Measurements from ENCODE around the gene SLC45A1. TPM values are rescaled to one million over a fixed set of nuclear protein-coding genes. Genes with fewer than 3 reads are reported as not detected.

Gene SLC45A1
- total RNA-seq, 2 donors from 2014 or later: 1.0 to 3.0 TPM

DNA sequence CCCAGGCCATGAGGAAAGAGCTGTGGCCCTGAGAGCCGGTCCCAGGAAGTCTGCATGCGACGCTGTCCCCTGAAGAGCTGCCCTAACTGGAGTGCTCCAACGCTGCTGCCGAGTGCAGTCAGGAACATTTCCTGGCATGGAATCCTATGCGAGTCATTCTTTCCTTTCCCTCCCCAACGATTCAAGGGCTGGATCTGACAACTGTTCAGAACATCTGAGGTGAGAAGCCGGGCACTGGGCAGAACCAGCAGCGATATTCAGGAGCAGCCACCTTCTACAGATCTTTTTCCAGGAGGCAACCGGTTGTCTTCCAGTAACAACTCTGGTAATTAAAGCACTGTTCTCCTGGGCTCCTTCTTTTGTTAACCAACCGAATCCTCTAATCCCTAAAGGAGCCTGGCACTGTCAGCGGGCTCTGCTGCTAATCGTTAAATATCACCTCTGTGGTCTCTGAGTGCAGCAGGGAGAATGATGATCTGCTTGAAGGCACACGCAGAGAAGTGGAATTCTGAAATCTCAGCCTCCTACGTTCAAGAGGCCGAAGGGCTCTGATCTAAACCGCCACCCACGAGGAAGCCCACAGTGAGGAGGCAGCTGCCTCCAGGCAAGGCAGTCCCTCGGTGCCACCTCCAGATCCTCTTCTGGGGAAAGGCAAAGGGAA lies 55.8 kb downstream of the SLC45A1 start:
- no peaks in the 10 kb centered on the region for H3K27me3 ChIP-seq
- no peak for TF ChIP-seq CTCF (IDR thresholded peaks at IDR 0.05)
- peak overlapping the region in 1 of 2 donors; percentile 21 for H3K4me3 ChIP-seq
- H3K4me1 ChIP-seq: peaks cover 0 to 90% of the 10 kb centered on the region in 2 donors
- peak; percentile 90 for DNase-seq (ENCODE audit: low spot score)
- no peaks in the 10 kb centered on the region for H3K9me3 ChIP-seq
- H3K27ac ChIP-seq: peak overlapping the region; percentile 90 to 98
- H3K36me3 ChIP-seq: peaks cover 8% of the 10 kb centered on the region

DNA sequence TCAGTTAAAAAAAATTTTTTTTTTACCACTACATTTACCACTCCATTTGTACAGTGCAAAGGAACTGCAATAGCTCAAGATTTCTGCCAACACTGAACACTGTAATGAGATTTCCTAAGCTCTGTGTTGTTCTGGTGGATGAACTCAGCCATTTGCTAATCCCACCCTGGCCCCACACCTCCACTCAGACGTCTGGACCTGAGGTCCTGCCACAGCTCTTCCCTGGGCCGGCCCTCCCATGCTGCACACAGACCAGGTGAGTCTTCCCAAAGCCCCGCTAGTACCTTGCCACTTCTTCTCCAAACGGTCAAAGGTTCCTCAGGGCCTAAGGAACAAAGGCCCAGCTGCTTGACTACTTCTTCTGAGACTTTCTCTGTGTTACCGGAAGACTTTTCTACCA lies 56.4 kb downstream of the SLC45A1 start:
- Histone ChIP-seq H3K9me3 (no peaks in the 10 kb centered on the region), H3K27ac (peak overlapping the region; percentile 90 to 98), H3K4me3 (no peak overlapping the region), H3K4me1 (peaks cover 0 to 92% of the 10 kb centered on the region in 2 donors), H3K36me3 (peaks cover 8% of the 10 kb centered on the region), H3K27me3 (no peaks in the 10 kb centered on the region)
- DNase-seq (ENCODE audit: low spot score): no peak
- no peak for TF ChIP-seq CTCF (IDR thresholded peaks at IDR 0.05)

- peaks cover 8% of the 10 kb centered on the region for H3K36me3 ChIP-seq
- H3K9me3 ChIP-seq: no peaks in the 10 kb centered on the region
- H3K27ac ChIP-seq: peak overlapping the region; percentile 90 to 98
- peaks cover 0 to 92% of the 10 kb centered on the region in 2 donors for H3K4me1 ChIP-seq
- TF ChIP-seq CTCF (IDR thresholded peaks at IDR 0.05): peak; percentile 16 to 52
- DNase-seq (ENCODE audit: low spot score): no peak
- H3K27me3 ChIP-seq: no peaks in the 10 kb centered on the region
- no peak overlapping the region for H3K4me3 ChIP-seq
Observed at GRCh38 chr1:8374812-8375211, 56.9 kb downstream of the SLC45A1 start.

- Histone ChIP-seq H3K4me3 (no peak overlapping the region), H3K9me3 (no peaks in the 10 kb centered on the region), H3K4me1 (peaks cover 0 to 91% of the 10 kb centered on the region in 2 donors), H3K27ac (peak overlapping the region; percentile 90 to 98), H3K36me3 (peaks cover 15% of the 10 kb centered on the region), H3K27me3 (no peaks in the 10 kb centered on the region)
- no peak for DNase-seq (ENCODE audit: low spot score)
- no peak for TF ChIP-seq CTCF (IDR thresholded peaks at IDR 0.05)
Observed at GRCh38 chr1:8376358-8376840, 58.5 kb downstream of the SLC45A1 start.

DNA sequence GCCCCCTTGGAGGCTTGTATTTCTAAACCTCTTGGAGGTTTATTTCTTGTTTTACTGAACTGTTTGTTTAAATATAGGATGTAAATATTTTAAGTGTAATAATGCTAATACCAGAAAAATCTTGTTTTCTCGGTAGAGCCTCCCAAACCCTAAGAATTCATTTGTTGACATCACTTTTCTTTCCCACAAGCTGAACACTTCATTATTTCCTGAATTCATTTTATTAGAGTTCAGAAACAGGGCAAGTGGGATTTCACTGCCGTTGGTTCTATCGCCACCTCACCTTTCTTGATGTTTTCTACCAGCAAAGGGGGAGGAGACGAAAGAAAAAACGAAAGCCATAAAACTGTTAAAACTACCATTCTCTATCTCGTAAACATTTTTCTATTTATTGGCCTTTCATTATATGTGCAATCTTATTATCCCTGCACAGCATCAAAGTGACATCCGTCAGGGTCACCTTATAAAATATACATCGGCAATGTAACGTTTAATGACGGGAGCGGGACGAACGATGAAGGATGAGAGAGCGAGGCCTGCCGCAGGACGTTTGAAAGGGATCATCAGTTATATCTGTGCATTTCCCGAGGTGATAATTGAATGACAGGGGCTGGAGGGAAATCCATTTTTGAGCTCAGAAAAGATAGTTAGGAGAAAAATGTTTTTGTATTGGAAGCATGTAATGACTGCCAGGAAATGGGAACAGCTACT lies 59.5 kb downstream of the SLC45A1 start:
- no peak for DNase-seq (ENCODE audit: low spot score)
- Histone ChIP-seq H3K27me3 (no peaks in the 10 kb centered on the region), H3K4me3 (no peak overlapping the region), H3K36me3 (peaks cover 8% of the 10 kb centered on the region), H3K4me1 (peaks cover 0 to 91% of the 10 kb centered on the region in 2 donors), H3K27ac (peak overlapping the region; percentile 90 to 98), H3K9me3 (no peaks in the 10 kb centered on the region)
- no peak for TF ChIP-seq CTCF (IDR thresholded peaks at IDR 0.05)

Data from right atrium auricular region (tissue), 2 donors.